CD4-positive, CD25-positive, alpha-beta regulatory T cell (primary cell): ENCODE results near the gene DERA. TPM values are rescaled to one million over a fixed set of nuclear protein-coding genes. Genes with fewer than 3 reads are reported as not detected.

Experiments used
- ATAC-seq, 2 donors: fragments of 150-1000 bp; cut with Tn5 transposase; one replicate each; pipeline ENCODE4 v1.10.0; 2021; ENCODE audit warnings: low read depth in 2 of 2, moderate number of reproducible peaks in 2 of 2, moderate library complexity in 1 of 2
- DNase-seq, 3 donors: peaks; one replicate each; pipeline versions ENCODE4 v3.0.0 to v3.0.0-alpha.2; 2012 to 2022; ENCODE audit warnings: mixed read lengths in 1 of 3
- H3K27ac ChIP-seq: one replicate; pipeline ENCODE4 v1.7.0; 2013; ENCODE audit warnings: mild to moderate bottlenecking, low read length; ENCODE audit not compliant: insufficient read depth, poor library complexity, severe bottlenecking
- H3K27me3 ChIP-seq: one replicate; pipeline ENCODE4 v1.7.0; 2013; ENCODE audit warnings: low read length; ENCODE audit not compliant: control insufficient read depth, insufficient read depth
- H3K36me3 ChIP-seq: one replicate; pipeline ENCODE4 v1.7.0; 2013; ENCODE audit warnings: mild to moderate bottlenecking, low read length, moderate library complexity; ENCODE audit not compliant: control insufficient read depth, insufficient read depth
- H3K4me1 ChIP-seq: 2 replicates; pipeline ENCODE4 v1.7.0; 2013; ENCODE audit warnings: mild to moderate bottlenecking, low read length; ENCODE audit not compliant: insufficient read depth, control insufficient read depth, poor library complexity, severe bottlenecking
- H3K4me3 ChIP-seq: one replicate; pipeline ENCODE4 v1.7.0; 2013; ENCODE audit warnings: low read depth, mild to moderate bottlenecking, low read length, moderate library complexity
- H3K9me3 ChIP-seq, 2 experiments: 1 replicate in 1 of 2; 2 replicates in 1 of 2; pipeline ENCODE4 v1.7.0; 2013; ENCODE audit warnings: low read length in 2 of 2, mild to moderate bottlenecking in 1 of 2, moderate library complexity in 1 of 2; ENCODE audit not compliant: control insufficient read depth in 2 of 2
- H3K27ac Mint-ChIP-seq, 3 donors: one replicate each; pipeline ENCODE4 v1.8.0; 2020 to 2022; ENCODE audit warnings: mild to moderate bottlenecking in 3 of 3, mixed read lengths in 3 of 3, moderate library complexity in 2 of 3
- H3K27me3 Mint-ChIP-seq: one replicate; pipeline ENCODE4 v1.8.0; 2022; ENCODE audit warnings: mild to moderate bottlenecking, mixed read lengths
- H3K36me3 Mint-ChIP-seq: one replicate; pipeline ENCODE4 v1.8.0; 2020; ENCODE audit warnings: mixed read lengths
- H3K4me1 Mint-ChIP-seq, 4 donors: one replicate each; pipeline ENCODE4 v1.8.0; 2020 to 2022; ENCODE audit warnings: mixed read lengths in 4 of 4, mild to moderate bottlenecking in 1 of 4
- H3K4me3 Mint-ChIP-seq, 4 donors: one replicate each; pipeline ENCODE4 v1.8.0; 2020 to 2022; ENCODE audit warnings: mild to moderate bottlenecking in 4 of 4, mixed read lengths in 4 of 4, moderate library complexity in 3 of 4
- H3K9me3 Mint-ChIP-seq, 7 donors: one replicate each; pipeline ENCODE4 v1.8.0; 2020 to 2022; ENCODE audit warnings: mixed read lengths in 7 of 7, mild to moderate bottlenecking in 3 of 7, moderate library complexity in 2 of 7
- polyA plus RNA-seq, 4 donors: library from polyadenylated mRNA; unstranded; fragments of 300-500 nt; fragmentation: Illumina TruSeq; gene quantifications; one replicate each; pipeline ENCODE4 v1.2.3, GENCODE V29; 2021
- total RNA-seq: library from RNA; stranded (reverse); gene quantifications from one replicate; pipeline ENCODE4 v1.2.3, GENCODE V29; 2022

Gene DERA
- total RNA-seq (14.8 TPM), polyA plus RNA-seq (10 to 100 TPM; 21.5 to 45.5 (median 41.4) TPM)

- Mint-ChIP-seq H3K9me3 (no peaks in the 10 kb centered on the region), H3K27me3 (no peaks in the 10 kb centered on the region), H3K27ac (peak within 1 kb of the TSS; percentile 76 to 97 (median 87)), H3K36me3 (no peaks in the 10 kb centered on the region), H3K4me1 (peaks cover 7 to 25% (median 17%) of the 10 kb centered on the region in 4 donors), H3K4me3 (peak within 1 kb of the TSS; percentile 87 to 98 (median 90))
- H3K4me3 ChIP-seq: peak within 1 kb of the TSS; percentile 95
- H3K27ac ChIP-seq: peak within 1 kb of the TSS; percentile 59
- DNase-seq: peak; percentile 46 to 71 (median 53)
- no peaks in the 10 kb centered on the region for H3K9me3 ChIP-seq
- H3K4me1 ChIP-seq: peaks cover 4% of the 10 kb centered on the region
- ATAC-seq: peak; percentile 85 to 86
- no peaks in the 10 kb centered on the region for H3K27me3 ChIP-seq
- no peaks in the 10 kb centered on the region for H3K36me3 ChIP-seq
Measured at GRCh38 chr12:15910864-15911721, at the start of gene DERA. DERA (plus strand) TSS chr12:15911332; CDS start chr12:15911384, 52 bp downstream.

- Histone ChIP-seq H3K27ac (no peak overlapping the region), H3K4me1 (no peaks in the 10 kb centered on the region), H3K9me3 (no peaks in the 10 kb centered on the region), H3K27me3 (peaks cover 6% of the 10 kb centered on the region), H3K36me3 (no peaks in the 10 kb centered on the region), H3K4me3 (no peak overlapping the region)
- DNase-seq: no peak
- no peak overlapping the region for H3K4me3 Mint-ChIP-seq
- H3K4me1 Mint-ChIP-seq: peaks cover 0 to 6% (median 3%) of the 10 kb centered on the region in 4 donors
- no peak for ATAC-seq
- H3K27me3 Mint-ChIP-seq: peaks cover 30% of the 10 kb centered on the region
- no peaks in the 10 kb centered on the region for H3K36me3 Mint-ChIP-seq
- H3K9me3 Mint-ChIP-seq: no peaks in the 10 kb centered on the region
- no peak overlapping the region for H3K27ac Mint-ChIP-seq
Measured at GRCh38 chr12:15861404-15861803, 49.7 kb upstream of the DERA start.

- H3K27ac Mint-ChIP-seq: no peak overlapping the region
- no peak overlapping the region for H3K4me3 ChIP-seq
- DNase-seq (no peak), ATAC-seq (no peak)
- H3K4me1 Mint-ChIP-seq: peaks cover 0 to 6% (median 3%) of the 10 kb centered on the region in 4 donors
- H3K27ac ChIP-seq: no peak overlapping the region
- no peaks in the 10 kb centered on the region for H3K9me3 ChIP-seq
- H3K9me3 Mint-ChIP-seq: peaks cover 0 to 2% (median 0%) of the 10 kb centered on the region in 7 donors
- peaks cover 6% of the 10 kb centered on the region for H3K27me3 ChIP-seq
- no peaks in the 10 kb centered on the region for H3K36me3 ChIP-seq
- H3K4me3 Mint-ChIP-seq: no peak overlapping the region
- H3K36me3 Mint-ChIP-seq: no peaks in the 10 kb centered on the region
- peaks cover 23% of the 10 kb centered on the region for H3K27me3 Mint-ChIP-seq
- H3K4me1 ChIP-seq: no peaks in the 10 kb centered on the region
Measured at GRCh38 chr12:15862840-15863239, 48.3 kb upstream of the DERA start.

GRCh38 chr12:15863372-15863771 lies 47.8 kb upstream of the DERA start:
- Mint-ChIP-seq H3K36me3 (no peaks in the 10 kb centered on the region), H3K4me1 (peaks cover 0 to 6% (median 3%) of the 10 kb centered on the region in 4 donors), H3K27me3 (peaks cover 18% of the 10 kb centered on the region), H3K4me3 (no peak overlapping the region), H3K9me3 (peaks cover 0 to 3% (median 0%) of the 10 kb centered on the region in 7 donors), H3K27ac (no peak overlapping the region)
- no peaks in the 10 kb centered on the region for H3K9me3 ChIP-seq
- H3K27me3 ChIP-seq: peaks cover 6% of the 10 kb centered on the region
- H3K36me3 ChIP-seq: no peaks in the 10 kb centered on the region
- H3K4me3 ChIP-seq: no peak overlapping the region
- no peak for DNase-seq
- no peak overlapping the region for H3K27ac ChIP-seq
- H3K4me1 ChIP-seq: no peaks in the 10 kb centered on the region
- ATAC-seq: no peak

GRCh38 chr12:15863984-15864383 lies 47.1 kb upstream of the DERA start:
- no peak overlapping the region for H3K4me3 Mint-ChIP-seq

GRCh38 chr12:15868186-15868585 lies 42.9 kb upstream of the DERA start:
- Histone ChIP-seq H3K36me3 (no peaks in the 10 kb centered on the region), H3K27me3 (peaks cover 1% of the 10 kb centered on the region), H3K9me3 (no peaks in the 10 kb centered on the region), H3K4me3 (no peak overlapping the region), H3K27ac (no peak overlapping the region), H3K4me1 (no peaks in the 10 kb centered on the region)
- DNase-seq (no peak), ATAC-seq (no peak)
- Mint-ChIP-seq H3K36me3 (no peaks in the 10 kb centered on the region), H3K4me3 (no peak overlapping the region), H3K27me3 (peaks cover 29% of the 10 kb centered on the region), H3K4me1 (peaks cover 0 to 6% (median 3%) of the 10 kb centered on the region in 4 donors), H3K9me3 (peaks cover 0 to 4% (median 0%) of the 10 kb centered on the region in 7 donors), H3K27ac (no peak overlapping the region)

More at GRCh38 chr12:15863984-15864383, 47.1 kb upstream of the DERA start:
- Mint-ChIP-seq H3K36me3 (no peaks in the 10 kb centered on the region), H3K4me1 (peaks cover 0 to 6% (median 3%) of the 10 kb centered on the region in 4 donors), H3K27me3 (peaks cover 15% of the 10 kb centered on the region), H3K9me3 (peaks cover 0 to 3% (median 0%) of the 10 kb centered on the region in 7 donors), H3K27ac (no peak overlapping the region)
- DNase-seq: no peak
- Histone ChIP-seq H3K36me3 (no peaks in the 10 kb centered on the region), H3K27ac (no peak overlapping the region), H3K4me3 (no peak overlapping the region), H3K4me1 (no peaks in the 10 kb centered on the region), H3K9me3 (no peaks in the 10 kb centered on the region), H3K27me3 (peaks cover 6% of the 10 kb centered on the region)
- no peak for ATAC-seq

GRCh38 chr12:15873556-15873955 lies 37.6 kb upstream of the DERA start:
- no peaks in the 10 kb centered on the region for H3K36me3 ChIP-seq
- no peak for DNase-seq
- H3K4me3 ChIP-seq: no peak overlapping the region
- Mint-ChIP-seq H3K4me1 (peaks cover 0 to 5% (median 1%) of the 10 kb centered on the region in 4 donors), H3K36me3 (peaks cover 4% of the 10 kb centered on the region), H3K4me3 (no peak overlapping the region), H3K27ac (no peak overlapping the region), H3K9me3 (peaks cover 0 to 4% (median 0%) of the 10 kb centered on the region in 7 donors), H3K27me3 (peaks cover 21% of the 10 kb centered on the region)
- ATAC-seq: no peak
- no peaks in the 10 kb centered on the region for H3K4me1 ChIP-seq
- H3K27me3 ChIP-seq: no peaks in the 10 kb centered on the region
- H3K9me3 ChIP-seq: no peaks in the 10 kb centered on the region
- no peak overlapping the region for H3K27ac ChIP-seq
